ENCODE data around the gene ZNF429.

ZNF429 gene

DNA sequence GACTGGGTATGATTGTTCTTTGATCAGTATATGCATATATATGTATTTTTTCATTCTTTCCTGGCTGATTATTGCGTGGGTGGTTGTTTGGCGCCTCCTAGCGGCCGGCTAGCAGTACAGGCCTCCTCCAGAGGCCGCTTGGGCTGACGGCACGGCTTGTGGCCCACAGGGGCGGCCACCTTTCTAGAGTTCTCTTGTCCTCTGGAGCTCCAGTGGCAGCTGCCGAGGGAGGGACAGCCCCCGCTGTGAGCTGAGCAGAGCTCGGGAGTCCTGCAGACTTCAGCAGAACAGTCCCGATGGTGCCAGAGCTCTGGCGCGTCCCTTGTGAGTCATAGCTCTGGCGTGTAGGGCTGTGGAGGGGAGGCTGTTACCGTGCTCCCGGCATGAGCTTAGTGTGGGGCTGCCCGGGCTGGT is 22.5 kb upstream of the ZNF429 start:
- Histone ChIP-seq H3K36me3 (ENCODE audit: control insufficient read depth in 5 of 5, insufficient read depth in 5 of 5, low read length in 5 of 5) (no peaks in the 10 kb centered on the region), H3K9ac (ENCODE audit: low read length in 5 of 5) (peak overlapping the region in 3 of 5 donors; percentile 44 to 59 (median 48)), H3K4me1 (ENCODE audit: control insufficient read depth in 5 of 5, insufficient read depth in 5 of 5, low read length in 5 of 5) (peaks cover 0 to 9% (median 6%) of the 10 kb centered on the region in 5 donors), H3K27me3 (ENCODE audit: control insufficient read depth in 5 of 5, insufficient read depth in 4 of 5, low read length in 5 of 5) (no peaks in the 10 kb centered on the region), H3K27ac (ENCODE audit: low read depth, low read length) (no peak overlapping the region), H3K4me3 (ENCODE audit: low read depth in 1 of 5, low read length in 5 of 5) (peak overlapping the region in 3 of 5 donors; percentile 1 to 51 (median 43)), H3K9me3 (ENCODE audit: control insufficient read depth in 5 of 5, low read length in 5 of 5) (no peaks in the 10 kb centered on the region)

DNA sequence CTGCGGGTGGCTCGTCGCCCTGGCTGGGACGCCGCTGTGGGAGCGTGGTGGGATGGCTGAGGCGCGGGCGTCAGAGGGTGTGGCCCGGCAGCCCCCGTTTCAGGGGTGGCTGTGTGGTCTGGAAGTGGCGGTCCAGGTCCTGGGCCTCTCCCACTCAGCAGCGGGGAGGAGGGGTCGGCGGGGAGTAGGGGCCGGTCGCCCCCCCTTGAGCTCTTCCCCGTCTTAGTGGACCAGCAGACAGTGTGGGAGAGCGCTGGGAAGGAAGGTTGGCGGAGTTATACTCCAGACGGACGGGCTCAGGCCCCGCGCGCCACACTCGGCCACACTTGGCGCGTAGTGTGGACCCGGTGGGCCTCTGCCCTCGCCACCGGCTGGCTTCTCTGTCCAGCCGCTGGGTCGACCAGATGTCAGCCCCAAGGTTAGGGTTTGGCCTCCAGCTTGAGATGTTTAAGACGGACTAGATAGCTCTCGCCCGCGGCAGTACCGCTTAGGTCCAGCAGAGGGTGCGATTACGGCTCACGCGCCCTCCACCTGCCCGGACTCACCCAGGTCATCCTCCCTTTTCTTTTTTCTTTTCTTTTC is 21.7 kb upstream of the ZNF429 start:
- no peaks in the 10 kb centered on the region for H3K9me3 ChIP-seq (ENCODE audit: control insufficient read depth in 5 of 5, low read length in 5 of 5)
- peaks cover 0 to 9% (median 6%) of the 10 kb centered on the region in 5 donors for H3K4me1 ChIP-seq (ENCODE audit: control insufficient read depth in 5 of 5, insufficient read depth in 5 of 5, low read length in 5 of 5)
- H3K27me3 ChIP-seq (ENCODE audit: control insufficient read depth in 5 of 5, insufficient read depth in 4 of 5, low read length in 5 of 5), result no peaks in the 10 kb centered on the region
- no peak overlapping the region for H3K27ac ChIP-seq (ENCODE audit: low read depth, low read length)
- no peaks in the 10 kb centered on the region for H3K36me3 ChIP-seq (ENCODE audit: control insufficient read depth in 5 of 5, insufficient read depth in 5 of 5, low read length in 5 of 5)
- no peak overlapping the region for H3K9ac ChIP-seq (ENCODE audit: low read length in 5 of 5)
- peak overlapping the region in 1 of 5 donors; percentile 1 for H3K4me3 ChIP-seq (ENCODE audit: low read depth in 1 of 5, low read length in 5 of 5)

DNA sequence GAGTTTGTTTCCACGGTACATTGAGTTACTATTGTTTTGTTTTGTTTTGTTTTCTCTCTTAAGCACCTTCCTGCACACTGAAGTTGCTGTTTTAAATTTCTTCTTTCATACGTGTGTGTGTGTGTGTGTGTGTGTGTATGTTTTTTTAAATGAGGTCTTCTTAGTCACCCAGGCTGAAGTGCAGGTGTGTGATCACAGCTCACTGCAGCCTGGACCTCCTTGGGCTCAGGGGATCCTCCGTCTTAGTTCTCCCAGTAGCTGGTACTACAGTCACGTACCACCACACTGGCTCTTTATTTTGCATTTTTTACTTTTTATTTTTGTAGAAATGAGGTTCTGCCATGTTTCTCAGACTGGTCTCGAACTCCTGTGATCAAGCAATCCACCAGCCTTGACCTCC is 20.8 kb upstream of the ZNF429 start:
- Histone ChIP-seq H3K27ac (ENCODE audit: low read depth, low read length) (no peak overlapping the region), H3K9me3 (ENCODE audit: control insufficient read depth in 5 of 5, low read length in 5 of 5) (no peaks in the 10 kb centered on the region), H3K4me3 (ENCODE audit: low read depth in 1 of 5, low read length in 5 of 5) (no peak overlapping the region), H3K4me1 (ENCODE audit: control insufficient read depth in 5 of 5, insufficient read depth in 5 of 5, low read length in 5 of 5) (peaks cover 0 to 9% (median 6%) of the 10 kb centered on the region in 5 donors), H3K9ac (ENCODE audit: low read length in 5 of 5) (no peak overlapping the region), H3K27me3 (ENCODE audit: control insufficient read depth in 5 of 5, insufficient read depth in 4 of 5, low read length in 5 of 5) (no peaks in the 10 kb centered on the region), H3K36me3 (ENCODE audit: control insufficient read depth in 5 of 5, insufficient read depth in 5 of 5, low read length in 5 of 5) (no peaks in the 10 kb centered on the region)

DNA sequence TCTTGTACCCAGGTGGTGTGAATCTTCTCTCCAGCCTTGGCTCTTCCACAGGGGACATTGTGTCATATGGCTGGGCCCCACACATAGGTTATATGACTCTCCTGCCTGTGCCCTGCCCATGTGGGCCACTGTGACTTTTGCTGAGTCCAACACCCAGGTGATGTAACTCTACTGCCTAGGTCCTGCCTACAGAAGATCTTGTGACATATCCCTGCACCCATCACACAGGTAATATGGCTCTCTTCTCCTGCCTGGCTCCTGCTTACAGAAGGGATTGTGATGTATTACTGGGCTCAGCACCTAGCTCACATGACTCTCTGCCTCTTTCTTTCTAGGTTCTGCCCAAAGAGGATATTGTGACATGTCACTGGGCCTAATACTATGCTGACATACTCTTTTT is 19.5 kb upstream of the ZNF429 start:
- H3K9ac ChIP-seq (ENCODE audit: low read length in 5 of 5), result no peak overlapping the region
- H3K9me3 ChIP-seq (ENCODE audit: control insufficient read depth in 5 of 5, low read length in 5 of 5), result no peaks in the 10 kb centered on the region
- H3K36me3 ChIP-seq (ENCODE audit: control insufficient read depth in 5 of 5, insufficient read depth in 5 of 5, low read length in 5 of 5), result no peaks in the 10 kb centered on the region

DNA sequence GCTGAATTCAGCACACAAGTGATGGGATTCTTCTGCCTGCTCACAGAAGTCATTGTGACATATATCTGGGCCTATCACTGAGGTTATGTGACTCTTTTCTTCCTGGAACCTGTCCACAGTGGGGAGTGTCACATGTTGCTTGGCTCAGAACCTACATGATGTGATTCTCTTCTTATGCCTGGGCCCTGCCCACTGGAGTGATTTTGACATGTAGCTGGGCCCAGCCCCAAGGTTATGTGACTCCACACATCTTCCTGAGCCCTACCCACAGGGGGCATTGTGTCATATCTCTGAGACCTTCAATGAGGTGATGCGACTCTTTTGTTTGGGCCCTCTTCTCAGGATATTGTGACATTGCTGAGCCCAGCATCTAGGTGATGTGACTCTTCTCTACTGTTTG is 17.4 kb upstream of the ZNF429 start:
- Histone ChIP-seq H3K36me3 (ENCODE audit: control insufficient read depth in 5 of 5, insufficient read depth in 5 of 5, low read length in 5 of 5) (no peaks in the 10 kb centered on the region), H3K4me1 (ENCODE audit: control insufficient read depth in 5 of 5, insufficient read depth in 5 of 5, low read length in 5 of 5) (peaks cover 0 to 8% (median 7%) of the 10 kb centered on the region in 5 donors), H3K27ac (ENCODE audit: low read depth, low read length) (no peak overlapping the region), H3K4me3 (ENCODE audit: low read depth in 1 of 5, low read length in 5 of 5) (no peak overlapping the region), H3K27me3 (ENCODE audit: control insufficient read depth in 5 of 5, insufficient read depth in 4 of 5, low read length in 5 of 5) (no peaks in the 10 kb centered on the region), H3K9me3 (ENCODE audit: control insufficient read depth in 5 of 5, low read length in 5 of 5) (no peaks in the 10 kb centered on the region), H3K9ac (ENCODE audit: low read length in 5 of 5) (no peak overlapping the region)

More for the DNA sequence above, 19.5 kb upstream of the ZNF429 start:
- no peak overlapping the region for H3K27ac ChIP-seq (ENCODE audit: low read depth, low read length)
- peaks cover 0 to 9% (median 6%) of the 10 kb centered on the region in 5 donors for H3K4me1 ChIP-seq (ENCODE audit: control insufficient read depth in 5 of 5, insufficient read depth in 5 of 5, low read length in 5 of 5)
- no peak overlapping the region for H3K4me3 ChIP-seq (ENCODE audit: low read depth in 1 of 5, low read length in 5 of 5)
- no peaks in the 10 kb centered on the region for H3K27me3 ChIP-seq (ENCODE audit: control insufficient read depth in 5 of 5, insufficient read depth in 4 of 5, low read length in 5 of 5)

DNA sequence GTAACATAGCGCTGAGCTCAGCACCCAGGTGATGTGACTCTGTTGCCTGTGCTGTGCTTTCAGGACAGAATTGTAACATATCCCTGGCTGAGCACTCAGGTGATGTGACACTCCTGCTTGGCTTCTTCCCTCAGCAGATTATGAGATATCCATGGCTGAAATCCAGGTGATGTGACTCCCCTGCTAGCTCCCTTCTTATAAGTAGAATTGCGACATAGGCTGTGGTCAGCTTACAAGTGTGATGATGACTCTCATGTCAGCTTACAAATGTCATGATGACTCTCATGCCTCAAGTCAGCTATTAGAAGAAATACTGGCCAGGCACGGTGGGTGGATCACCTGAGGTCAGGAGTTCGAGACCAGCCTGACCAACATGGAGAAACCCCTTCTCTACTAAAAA is 14.3 kb upstream of the ZNF429 start:
- Histone ChIP-seq H3K9ac (ENCODE audit: low read length in 5 of 5) (no peak overlapping the region), H3K36me3 (ENCODE audit: control insufficient read depth in 5 of 5, insufficient read depth in 5 of 5, low read length in 5 of 5) (no peaks in the 10 kb centered on the region), H3K4me1 (ENCODE audit: control insufficient read depth in 5 of 5, insufficient read depth in 5 of 5, low read length in 5 of 5) (peaks cover 0 to 9% (median 6%) of the 10 kb centered on the region in 5 donors), H3K27me3 (ENCODE audit: control insufficient read depth in 5 of 5, insufficient read depth in 4 of 5, low read length in 5 of 5) (no peaks in the 10 kb centered on the region), H3K27ac (ENCODE audit: low read depth, low read length) (no peak overlapping the region), H3K4me3 (ENCODE audit: low read depth in 1 of 5, low read length in 5 of 5) (no peak overlapping the region), H3K9me3 (ENCODE audit: control insufficient read depth in 5 of 5, low read length in 5 of 5) (no peaks in the 10 kb centered on the region)

DNA sequence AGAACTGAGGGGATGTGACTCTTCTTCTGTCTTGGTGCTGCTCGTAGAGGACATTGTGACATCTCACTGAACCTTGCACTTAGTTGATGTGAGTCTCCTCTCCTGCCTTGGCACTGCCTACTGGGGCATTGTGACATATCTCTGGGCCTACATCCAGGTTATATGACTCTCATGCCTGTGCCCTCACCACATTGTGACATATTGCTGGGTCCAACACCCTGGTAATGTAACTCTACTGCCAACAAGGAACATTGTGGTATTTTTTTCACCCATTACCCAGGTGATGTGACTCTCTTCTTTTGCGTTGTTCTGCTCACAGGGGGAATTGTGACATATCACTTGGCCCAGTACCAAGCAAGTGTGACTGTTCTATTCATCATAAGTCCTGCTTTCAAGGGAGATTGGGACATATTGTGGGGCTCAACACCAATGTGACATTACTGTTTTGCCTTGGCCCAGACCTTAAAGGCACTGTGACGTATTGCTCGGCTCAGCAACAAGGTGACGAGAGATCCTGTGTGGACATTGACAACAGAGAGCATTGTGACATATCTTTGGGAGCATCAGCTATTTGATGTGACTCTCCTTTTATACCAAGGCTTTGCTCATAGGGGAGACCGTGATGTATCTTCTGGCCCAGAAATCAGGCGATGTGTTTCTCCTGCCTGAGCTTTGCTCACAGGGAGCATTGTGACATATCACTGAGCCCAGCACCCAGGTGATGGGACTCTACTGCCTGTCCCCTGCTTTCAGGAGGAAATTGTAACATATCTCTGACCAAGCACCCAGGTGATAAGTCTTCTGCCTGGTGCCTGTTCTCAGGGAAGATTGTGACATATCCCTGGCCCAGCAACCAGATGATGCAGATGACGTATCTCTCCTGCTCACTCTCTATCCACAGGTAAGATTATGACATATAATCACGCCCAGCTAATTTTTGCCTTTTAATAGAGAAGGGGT is 12.2 kb upstream of the ZNF429 start:
- H3K36me3 ChIP-seq (ENCODE audit: control insufficient read depth in 5 of 5, insufficient read depth in 5 of 5, low read length in 5 of 5), result no peaks in the 10 kb centered on the region
- H3K9ac ChIP-seq (ENCODE audit: low read length in 5 of 5), result no peak overlapping the region
- no peak overlapping the region for H3K4me3 ChIP-seq (ENCODE audit: low read depth in 1 of 5, low read length in 5 of 5)
- H3K27me3 ChIP-seq (ENCODE audit: control insufficient read depth in 5 of 5, insufficient read depth in 4 of 5, low read length in 5 of 5), result no peaks in the 10 kb centered on the region
- H3K9me3 ChIP-seq (ENCODE audit: control insufficient read depth in 5 of 5, low read length in 5 of 5), result no peaks in the 10 kb centered on the region
- H3K4me1 ChIP-seq (ENCODE audit: control insufficient read depth in 5 of 5, insufficient read depth in 5 of 5, low read length in 5 of 5), result peaks cover 0 to 9% (median 6%) of the 10 kb centered on the region in 5 donors
- no peak overlapping the region for H3K27ac ChIP-seq (ENCODE audit: low read depth, low read length)

DNA sequence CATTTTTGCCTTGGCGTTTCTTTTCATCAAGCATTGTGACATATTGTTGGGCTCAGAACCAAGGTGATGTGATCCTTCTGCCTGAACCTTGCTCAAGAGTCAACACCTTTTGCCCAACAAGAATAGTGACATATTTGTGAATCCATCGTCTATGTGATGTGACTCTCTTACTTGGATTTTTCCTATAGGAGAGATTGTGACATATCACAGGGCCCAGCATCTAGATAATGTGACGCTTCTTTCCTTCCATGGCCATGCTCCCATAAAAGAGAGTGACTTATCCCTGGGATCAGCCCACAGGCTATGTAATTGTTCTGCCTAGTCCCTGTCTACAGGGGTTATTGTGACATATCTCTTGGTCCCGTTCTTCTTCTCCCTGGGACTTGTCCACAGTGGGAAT is 8.5 kb upstream of the ZNF429 start:
- H3K27me3 ChIP-seq (ENCODE audit: control insufficient read depth in 5 of 5, insufficient read depth in 4 of 5, low read length in 5 of 5), result no peaks in the 10 kb centered on the region
- no peak overlapping the region for H3K4me3 ChIP-seq (ENCODE audit: low read depth in 1 of 5, low read length in 5 of 5)
- H3K27ac ChIP-seq (ENCODE audit: low read depth, low read length), result no peak overlapping the region
- H3K9ac ChIP-seq (ENCODE audit: low read length in 5 of 5), result no peak overlapping the region
- no peaks in the 10 kb centered on the region for H3K9me3 ChIP-seq (ENCODE audit: control insufficient read depth in 5 of 5, low read length in 5 of 5)
- peaks cover 0 to 9% (median 6%) of the 10 kb centered on the region in 5 donors for H3K4me1 ChIP-seq (ENCODE audit: control insufficient read depth in 5 of 5, insufficient read depth in 5 of 5, low read length in 5 of 5)
- H3K36me3 ChIP-seq (ENCODE audit: control insufficient read depth in 5 of 5, insufficient read depth in 5 of 5, low read length in 5 of 5), result no peaks in the 10 kb centered on the region

DNA sequence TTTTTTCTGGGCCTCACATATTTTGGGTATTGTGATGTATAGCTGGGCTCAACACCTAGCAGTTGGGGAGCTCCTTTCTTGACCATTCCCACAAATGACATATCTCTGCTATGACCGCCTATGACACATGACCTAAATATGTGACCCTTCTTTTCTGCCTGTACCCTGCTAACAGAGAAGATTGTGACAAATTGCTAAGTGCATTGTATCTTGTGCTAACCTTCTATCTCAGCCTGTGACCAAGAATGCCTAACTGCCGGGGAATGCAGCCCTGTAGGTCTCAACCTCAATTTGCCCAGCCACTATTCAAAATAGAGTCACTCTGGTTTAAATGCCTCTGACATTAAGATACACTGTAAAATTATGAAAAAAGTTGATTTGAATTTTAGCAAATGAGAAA is 6.8 kb upstream of the ZNF429 start:
- Histone ChIP-seq H3K4me1 (ENCODE audit: control insufficient read depth in 5 of 5, insufficient read depth in 5 of 5, low read length in 5 of 5) (no peaks in the 10 kb centered on the region), H3K9me3 (ENCODE audit: control insufficient read depth in 5 of 5, low read length in 5 of 5) (no peaks in the 10 kb centered on the region), H3K27ac (ENCODE audit: low read depth, low read length) (no peak overlapping the region), H3K27me3 (ENCODE audit: control insufficient read depth in 5 of 5, insufficient read depth in 4 of 5, low read length in 5 of 5) (no peaks in the 10 kb centered on the region), H3K36me3 (ENCODE audit: control insufficient read depth in 5 of 5, insufficient read depth in 5 of 5, low read length in 5 of 5) (no peaks in the 10 kb centered on the region), H3K9ac (ENCODE audit: low read length in 5 of 5) (no peak overlapping the region), H3K4me3 (ENCODE audit: low read depth in 1 of 5, low read length in 5 of 5) (no peak overlapping the region)

DNA sequence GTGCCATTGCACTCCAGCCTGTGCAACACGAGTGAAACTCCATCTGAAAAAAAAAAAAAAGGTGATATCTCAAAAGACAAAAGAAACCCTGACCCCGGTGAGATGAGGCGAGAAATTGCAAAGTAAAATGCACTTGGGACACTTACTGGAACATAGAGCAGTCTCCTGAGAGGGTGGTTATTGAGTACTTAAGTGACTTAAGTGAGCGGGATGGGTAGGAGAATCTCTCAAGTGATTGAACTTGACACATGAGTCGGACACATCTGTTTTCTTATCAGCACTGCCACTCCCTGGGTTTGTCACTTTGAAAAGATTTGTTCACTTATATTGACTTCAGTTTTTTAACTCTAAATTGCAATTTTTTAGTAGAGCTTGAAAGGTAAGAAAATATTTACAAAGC is 2.8 kb downstream of the ZNF429 start:
- H3K4me1 ChIP-seq (ENCODE audit: control insufficient read depth in 5 of 5, insufficient read depth in 5 of 5, low read length in 5 of 5), result peaks cover 1 to 42% (median 32%) of the 10 kb centered on the region in 5 donors
- H3K27me3 ChIP-seq (ENCODE audit: control insufficient read depth in 5 of 5, insufficient read depth in 4 of 5, low read length in 5 of 5), result no peaks in the 10 kb centered on the region
- H3K36me3 ChIP-seq (ENCODE audit: control insufficient read depth in 5 of 5, insufficient read depth in 5 of 5, low read length in 5 of 5), result no peaks in the 10 kb centered on the region
- no peak overlapping the region for H3K4me3 ChIP-seq (ENCODE audit: low read depth in 1 of 5, low read length in 5 of 5)
- H3K9ac ChIP-seq (ENCODE audit: low read length in 5 of 5), result no peak overlapping the region
- no peaks in the 10 kb centered on the region for H3K9me3 ChIP-seq (ENCODE audit: control insufficient read depth in 5 of 5, low read length in 5 of 5)
- H3K27ac ChIP-seq (ENCODE audit: low read depth, low read length), result no peak overlapping the region

Measured in subcutaneous abdominal adipose tissue (tissue), 5 donors.